NCI-H1694 (cell line): ENCODE measurements around the gene FBXO9.

Source experiments
- DNase-seq: peaks from one replicate; lab custom pipeline; 2025; lab: John Stamatoyannopoulos, UW

FBXO9 gene

GRCh38 chr6:53136000-53136609, 70.9 kb downstream of the FBXO9 start:
- DNase-seq: no peak

GRCh38 chr6:53139841-53140413, 74.7 kb downstream of the FBXO9 start:
- no peak for DNase-seq

GRCh38 chr6:53142810-53143209, 77.6 kb downstream of the FBXO9 start:
- DNase-seq: no peak

GRCh38 chr6:53143710-53144109, 78.5 kb downstream of the FBXO9 start:
- DNase-seq: no peak

GRCh38 chr6:53144802-53145201, 79.6 kb downstream of the FBXO9 start:
- no peak for DNase-seq

GRCh38 chr6:53148684-53149083, 83.5 kb downstream of the FBXO9 start, which contains the start of gene GCM1:
Gene GCM1 (minus strand): TSS chr6:53148841. CDS start chr6:53145632, 3,209 bp downstream.
- DNase-seq: no peak
